ENCODE measurements around the gene DPP8.

Gene DPP8

GRCh38 chr15:65395567-65396202 lies 121.8 kb downstream of the DPP8 start:
- Histone ChIP-seq H3K4me3 (ENCODE audit: severe bottlenecking) (no peak overlapping the region), H3K27me3 (ENCODE audit: insufficient read depth, poor library complexity, severe bottlenecking) (peaks cover 74% of the 10 kb centered on the region)

GRCh38 chr15:65394936-65395335 lies 122.6 kb downstream of the DPP8 start:
- H3K9me3 ChIP-seq (ENCODE audit: severe bottlenecking): no peaks in the 10 kb centered on the region
- H3K36me3 ChIP-seq (ENCODE audit: low read depth): no peaks in the 10 kb centered on the region
- no peak for TF ChIP-seq CTCF (IDR thresholded peaks at IDR 0.05; ENCODE audit: poor library complexity, severe bottlenecking)
- no peak overlapping the region for H3K27ac ChIP-seq (ENCODE audit: poor library complexity, severe bottlenecking)
- H3K27me3 ChIP-seq (ENCODE audit: insufficient read depth, poor library complexity, severe bottlenecking): peaks cover 79% of the 10 kb centered on the region
- no peak for DNase-seq (ENCODE audit: low spot score)
- H3K4me1 ChIP-seq (ENCODE audit: insufficient read depth, poor library complexity, severe bottlenecking): no peaks in the 10 kb centered on the region
- H3K4me3 ChIP-seq (ENCODE audit: severe bottlenecking): no peak overlapping the region
- ATAC-seq (ENCODE audit: low read depth): no peak

More at GRCh38 chr15:65395567-65396202, 121.8 kb downstream of the DPP8 start:
- no peak for TF ChIP-seq CTCF (IDR thresholded peaks at IDR 0.05; ENCODE audit: poor library complexity, severe bottlenecking)
- peak; percentile 19; the same call in 2 of the 3 replicates for ATAC-seq (ENCODE audit: low read depth)
- H3K9me3 ChIP-seq (ENCODE audit: severe bottlenecking): no peaks in the 10 kb centered on the region
- H3K4me1 ChIP-seq (ENCODE audit: insufficient read depth, poor library complexity, severe bottlenecking): no peaks in the 10 kb centered on the region
- no peak overlapping the region for H3K27ac ChIP-seq (ENCODE audit: poor library complexity, severe bottlenecking)
- H3K36me3 ChIP-seq (ENCODE audit: low read depth): no peaks in the 10 kb centered on the region
- no peak for DNase-seq (ENCODE audit: low spot score)

GRCh38 chr15:65394280-65394789 lies 123.2 kb downstream of the DPP8 start:
- TF ChIP-seq CTCF (IDR thresholded peaks at IDR 0.05; ENCODE audit: poor library complexity, severe bottlenecking): no peak
- ATAC-seq (ENCODE audit: low read depth) (no peak), DNase-seq (ENCODE audit: low spot score) (no peak)
- Histone ChIP-seq H3K27ac (ENCODE audit: poor library complexity, severe bottlenecking) (no peak overlapping the region), H3K36me3 (ENCODE audit: low read depth) (no peaks in the 10 kb centered on the region), H3K4me1 (ENCODE audit: insufficient read depth, poor library complexity, severe bottlenecking) (no peaks in the 10 kb centered on the region), H3K9me3 (ENCODE audit: severe bottlenecking) (no peaks in the 10 kb centered on the region), H3K27me3 (ENCODE audit: insufficient read depth, poor library complexity, severe bottlenecking) (peaks cover 75% of the 10 kb centered on the region), H3K4me3 (ENCODE audit: severe bottlenecking) (no peak overlapping the region)

- DNase-seq (ENCODE audit: low spot score) (no peak), ATAC-seq (ENCODE audit: low read depth) (no peak)
- Histone ChIP-seq H3K27me3 (ENCODE audit: insufficient read depth, poor library complexity, severe bottlenecking) (peaks cover 70% of the 10 kb centered on the region), H3K9me3 (ENCODE audit: severe bottlenecking) (no peaks in the 10 kb centered on the region), H3K27ac (ENCODE audit: poor library complexity, severe bottlenecking) (no peak overlapping the region), H3K36me3 (ENCODE audit: low read depth) (no peaks in the 10 kb centered on the region), H3K4me1 (ENCODE audit: insufficient read depth, poor library complexity, severe bottlenecking) (no peaks in the 10 kb centered on the region), H3K4me3 (ENCODE audit: severe bottlenecking) (no peak overlapping the region)
- no peak for TF ChIP-seq CTCF (IDR thresholded peaks at IDR 0.05; ENCODE audit: poor library complexity, severe bottlenecking)
Observed at GRCh38 chr15:65393557-65393956, 123.9 kb downstream of the DPP8 start.

- Histone ChIP-seq H3K9me3 (ENCODE audit: severe bottlenecking) (no peaks in the 10 kb centered on the region), H3K4me3 (ENCODE audit: severe bottlenecking) (no peak overlapping the region), H3K27ac (ENCODE audit: poor library complexity, severe bottlenecking) (no peak overlapping the region), H3K27me3 (ENCODE audit: insufficient read depth, poor library complexity, severe bottlenecking) (peaks cover 69% of the 10 kb centered on the region), H3K4me1 (ENCODE audit: insufficient read depth, poor library complexity, severe bottlenecking) (no peaks in the 10 kb centered on the region), H3K36me3 (ENCODE audit: low read depth) (no peaks in the 10 kb centered on the region)
- no peak for DNase-seq (ENCODE audit: low spot score)
- no peak for ATAC-seq (ENCODE audit: low read depth)
- TF ChIP-seq CTCF (IDR thresholded peaks at IDR 0.05; ENCODE audit: poor library complexity, severe bottlenecking): no peak
Observed at GRCh38 chr15:65393091-65393490, 124.4 kb downstream of the DPP8 start.

Data from RWPE2 (cell line).